K562 (cell line): ENCODE results near the gene MYLIP. TPM values are rescaled to one million over a fixed set of nuclear protein-coding genes. Genes with fewer than 3 reads are reported as not detected.

Source experiments
- DIDO1 ChIP-seq: fragments of 450-650 bp; IDR thresholded peaks from 2 replicates; pipeline ENCODE4 v1.6.1; 2016; ENCODE audit warnings: low read depth, missing biosample characterization, missing genetic modification characterization
- E2F4 ChIP-seq: sonication (generic); formaldehyde crosslinking; IDR thresholded peaks from 2 replicates; pipeline ENCODE4 v1.8.0; 2022; ENCODE audit warnings: mild to moderate bottlenecking, low read depth, missing genetic modification reagents
- GTF2B ChIP-seq: IDR thresholded peaks from 2 replicates; pipeline ENCODE4 v1.6.1; 2011; ENCODE audit not compliant: insufficient read length; ENCODE audit errors: extremely low read depth
- HMBOX1 ChIP-seq: sonication (generic); IDR thresholded peaks from 2 replicates; pipeline ENCODE4 v1.6.1; 2016
- KAT7 ChIP-seq: sonication (generic); formaldehyde crosslinking; IDR thresholded peaks from 2 replicates; pipeline ENCODE4 v1.8.0; 2022; ENCODE audit warnings: missing genetic modification reagents, mild to moderate bottlenecking, borderline replicate concordance
- MGA ChIP-seq: fragments of 450-650 bp; IDR thresholded peaks from 2 replicates; pipeline ENCODE4 v1.6.1; 2016; ENCODE audit warnings: mild to moderate bottlenecking, moderate library complexity
- PPARD ChIP-seq: fragments of 250-450 bp; sonication (Bioruptor Pico); IDR thresholded peaks from 2 replicates; pipeline ENCODE4 v1.8.0; 2022; ENCODE audit warnings: inconsistent platforms, mild to moderate bottlenecking, moderate library complexity
- ZBTB12 ChIP-seq: fragments of 250-450 bp; sonication (Bioruptor Pico); IDR thresholded peaks from 2 replicates; pipeline ENCODE4 v1.4.0; 2020
- ZBTB8A ChIP-seq: fragments of 450-650 bp; IDR thresholded peaks from 2 replicates; pipeline ENCODE4 v1.6.1; 2018; ENCODE audit warnings: mild to moderate bottlenecking, moderate library complexity; ENCODE audit not compliant: partially characterized antibody
- ZNF197 ChIP-seq: fragments of 200-800 bp; sonication (Bioruptor generic); IDR thresholded peaks from 2 replicates; pipeline ENCODE4 v1.6.1; 2016; ENCODE audit warnings: low read depth, missing genetic modification characterization, missing compliant biosample characterization
- ZNF263 ChIP-seq: sonication (generic); formaldehyde crosslinking; IDR thresholded peaks from 2 replicates; pipeline ENCODE4 v1.8.0; 2022; ENCODE audit warnings: mild to moderate bottlenecking, missing genetic modification reagents, borderline replicate concordance
- ZNF347 ChIP-seq: fragments of 450-650 bp; formaldehyde crosslinking; IDR thresholded peaks from 2 replicates; pipeline ENCODE4 v1.4.0; 2020; ENCODE audit warnings: low read depth, mild to moderate bottlenecking, moderate library complexity
- ZNF668 ChIP-seq: fragments of 250-450 bp; sonication (Bioruptor Pico); IDR thresholded peaks from 2 replicates; pipeline ENCODE4 v1.8.0; 2022; ENCODE audit warnings: mild to moderate bottlenecking, inconsistent platforms
- polyA plus RNA-seq, 8 experiments: library from polyadenylated mRNA; depleted of rRNA in 4 of 8; stranded (reverse) in 5 of 8; unstranded in 3 of 8; fragments of >200 nt; fragmentation: Nextera tagmentation in 2 of 8; fragmentation: Illumina TruSeq in 1 of 8; extraction: Ambion mirVana in 2 of 8; extraction: Trizol in 1 of 8; gene quantifications; 2 replicates each; pipeline versions ENCODE4 v1.2.1 to v1.2.3, GENCODE V29; 2011 to 2014; ENCODE audit warnings: inconsistent platforms in 1 of 8, missing spikeins in 1 of 8
- total RNA-seq, 7 experiments: library from RNA; depleted of rRNA in 6 of 7; stranded (reverse); fragments of >200 nt in 6 of 7; fragmentation: Illumina TruSeq in 2 of 7; extraction: Trizol in 2 of 7; gene quantifications; 2 replicates each; pipeline versions ENCODE4 v1.2.1 to v1.2.3, GENCODE V29; 2011 to 2021; ENCODE audit warnings: low replicate concordance in 1 of 7

MYLIP gene
- total and polyA plus RNA-seq, 9 of the 15 experiments (the other 6 are each of a cell fraction or from before 2014, with no cell fraction given) = 10.8 to 43.5 (median 31.5) TPM

- TF ChIP-seq HMBOX1 = no peak
- TF ChIP-seq KAT7 = no peak
- TF ChIP-seq ZBTB12 (CRISPR knock-in tag) = no peak
- no peak for TF ChIP-seq ZBTB8A
- TF ChIP-seq GTF2B = no peak
- TF ChIP-seq MGA = peak; percentile 95
- no peak for TF ChIP-seq ZNF197 (CRISPR knock-in tag)
- TF ChIP-seq ZNF668 (CRISPR knock-in tag) = no peak
- TF ChIP-seq DIDO1 (tag) = no peak
- no peak for TF ChIP-seq E2F4
- TF ChIP-seq ZNF263 (CRISPR knock-in tag) = no peak
- no peak for TF ChIP-seq PPARD
- no peak for TF ChIP-seq ZNF347 (CRISPR knock-in tag)
Observed at GRCh38 chr6:16157909-16158308, 29.0 kb downstream of the MYLIP start (continued).
